ENCODE results near the gene LRRC8A.
"Not testable (repeated sequence)": the region's sequence is repeated elsewhere in the genome, so short reads cannot be mapped to it uniquely, and the experiment has no call there.

The LRRC8A gene

DNA sequence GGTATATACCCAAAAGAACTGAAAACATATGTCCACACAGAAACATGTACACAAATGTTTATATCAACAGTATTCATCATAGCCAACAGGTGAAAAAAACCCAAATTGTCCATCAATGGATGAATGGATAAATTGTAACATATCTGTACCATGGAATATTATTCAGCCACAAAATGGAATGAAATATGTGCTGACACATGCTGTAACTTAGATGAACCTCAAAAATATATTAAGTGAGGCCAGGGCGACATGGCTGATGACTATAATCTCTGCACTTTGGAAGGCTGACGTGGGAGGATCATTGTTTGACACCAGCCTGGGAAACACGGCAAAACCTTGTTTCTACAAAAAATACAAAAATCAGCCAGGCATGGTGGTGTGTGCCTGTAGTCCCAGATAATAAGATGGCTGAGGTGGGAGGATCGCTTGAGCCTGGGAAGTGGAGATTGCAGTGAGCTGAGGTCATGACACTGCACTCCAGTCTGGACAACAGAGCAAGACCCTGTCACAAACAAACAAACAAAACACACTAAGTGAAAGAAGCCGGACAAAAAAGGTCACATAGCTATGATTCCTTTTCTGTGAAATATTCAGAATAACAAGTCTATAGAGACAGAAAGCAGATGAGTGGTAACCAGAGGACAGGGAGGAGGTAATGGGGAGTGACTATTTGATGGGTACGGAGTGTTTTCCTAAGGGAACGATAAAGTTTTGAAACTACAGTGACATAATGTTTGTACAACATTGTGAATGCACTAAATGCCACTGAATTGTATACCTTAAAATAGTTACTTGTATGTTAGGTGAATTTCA is 11.6 kb upstream of the LRRC8A start:
- no peak for DNase-seq

DNA sequence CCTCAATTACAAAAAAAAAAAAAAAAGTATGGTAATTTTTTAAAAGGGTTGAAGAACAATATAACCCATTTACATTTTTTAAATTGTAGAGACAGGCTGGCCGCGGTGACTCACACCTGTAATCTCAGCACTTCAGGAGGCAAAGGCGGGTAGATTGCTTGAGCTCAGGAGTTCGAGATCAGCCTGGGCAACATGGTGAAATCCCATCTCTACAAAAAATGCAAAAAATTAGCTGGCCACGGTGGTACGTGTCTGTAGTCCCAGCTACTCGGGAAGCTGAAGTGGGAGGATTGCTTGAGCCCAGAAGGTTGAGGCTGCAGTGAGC is 11.0 kb upstream of the LRRC8A start:
- DNase-seq = not testable (repeated sequence)

DNA sequence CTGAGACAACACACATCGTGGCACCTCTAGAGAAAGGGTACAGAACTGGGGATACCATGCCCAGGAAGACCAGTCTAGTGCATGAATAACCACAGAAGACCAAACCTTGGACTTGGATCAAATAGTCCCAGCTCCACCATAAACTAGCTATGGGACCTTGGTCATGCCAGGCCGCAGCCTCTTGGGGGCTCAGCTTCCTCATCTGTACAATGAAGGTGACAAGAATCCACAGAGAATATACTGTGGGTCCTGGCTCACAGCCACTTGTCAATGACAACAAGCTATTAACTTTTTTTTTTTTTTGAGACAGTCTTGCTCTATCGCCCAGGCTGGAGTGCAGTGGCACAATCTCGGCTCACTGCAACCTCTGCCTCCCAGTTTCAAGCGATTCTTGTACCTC is 4.1 kb upstream of the LRRC8A start:
- DNase-seq = no peak

DNA sequence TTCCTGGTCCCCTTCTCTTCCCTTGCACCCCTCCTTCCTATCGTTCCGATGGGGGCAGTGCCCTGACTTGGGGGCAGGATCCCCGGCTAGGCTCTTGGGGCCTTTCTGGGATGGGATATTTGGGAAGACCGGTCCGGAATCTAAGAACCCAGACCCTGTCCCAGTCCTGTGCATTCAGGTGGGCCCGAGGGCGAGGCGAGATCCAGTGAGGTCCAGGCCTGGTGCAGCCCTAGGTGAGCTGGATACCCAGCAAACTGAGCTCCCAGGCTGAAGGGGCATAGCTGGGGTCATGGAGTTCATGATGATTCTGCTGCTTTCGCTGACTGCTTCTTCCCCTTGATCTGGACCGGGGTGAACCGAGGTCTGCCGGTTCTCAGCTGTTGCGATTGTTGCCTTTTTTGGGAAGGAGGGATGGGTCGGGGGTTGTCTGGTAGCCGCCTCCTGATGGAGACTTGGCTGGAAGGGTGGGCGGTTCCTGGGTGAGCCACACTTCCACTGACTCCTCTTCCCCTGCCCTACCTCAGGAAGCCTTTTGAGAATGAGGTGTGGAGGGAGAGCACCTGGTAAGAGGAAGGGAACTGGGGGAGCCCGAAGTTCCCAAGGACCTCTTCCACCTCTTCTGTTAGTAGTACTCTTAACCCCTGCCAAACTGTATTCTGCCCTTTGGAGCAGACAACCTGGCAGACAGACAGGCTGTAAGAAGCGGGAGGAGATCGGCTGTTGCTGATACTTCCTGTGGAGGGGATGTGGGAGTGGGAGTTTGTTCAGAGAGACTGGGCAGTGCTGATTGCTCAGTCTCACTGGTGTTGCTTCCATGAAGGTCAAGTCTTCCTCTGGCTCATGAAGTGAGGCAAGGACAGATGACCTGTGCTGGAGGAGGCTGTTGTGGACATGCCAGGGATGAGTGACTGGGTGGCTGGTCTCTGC is 1.0 kb downstream of the LRRC8A start:
- DNase-seq = no peak

DNA sequence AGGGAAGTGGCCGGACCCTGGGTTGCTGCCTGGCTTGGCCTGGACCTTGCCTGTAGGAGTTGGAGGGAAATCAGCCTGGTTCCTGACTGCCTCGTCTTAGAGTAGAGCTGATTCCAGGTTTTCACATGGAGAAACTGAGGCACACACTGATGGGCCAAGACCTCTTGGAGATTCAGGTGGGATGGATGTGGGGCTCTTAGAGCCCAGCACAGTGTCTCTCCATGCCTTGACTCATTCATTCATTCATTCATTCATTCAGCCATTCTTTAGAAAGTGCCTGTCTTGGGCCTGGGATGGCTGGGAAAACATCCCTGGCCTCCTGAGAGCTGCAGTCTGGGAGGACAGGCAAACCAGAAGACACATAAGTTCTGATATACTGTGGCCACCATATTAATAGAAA is 2.2 kb downstream of the LRRC8A start:
- no peak for DNase-seq

DNA sequence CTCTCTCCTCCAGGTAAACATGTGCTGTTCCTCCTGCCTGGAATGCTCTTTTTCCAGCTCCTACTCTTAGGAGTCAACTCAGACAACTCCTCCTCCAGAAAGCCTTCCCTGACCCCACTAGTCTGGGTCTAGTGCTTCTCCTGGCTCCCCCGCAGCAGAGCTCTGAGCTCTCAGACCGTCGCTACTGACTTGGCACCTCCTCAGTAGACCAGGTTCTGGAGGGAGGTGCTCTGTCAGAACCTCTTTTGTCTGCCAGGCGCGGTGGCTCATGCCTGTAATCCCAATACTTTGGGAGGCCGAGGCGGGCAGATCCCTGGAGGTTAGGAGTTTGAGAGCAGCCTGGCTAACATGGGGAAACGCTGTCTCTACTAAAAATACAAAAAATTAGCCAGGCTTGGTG is 3.4 kb downstream of the LRRC8A start:
- DNase-seq = no peak

DNA sequence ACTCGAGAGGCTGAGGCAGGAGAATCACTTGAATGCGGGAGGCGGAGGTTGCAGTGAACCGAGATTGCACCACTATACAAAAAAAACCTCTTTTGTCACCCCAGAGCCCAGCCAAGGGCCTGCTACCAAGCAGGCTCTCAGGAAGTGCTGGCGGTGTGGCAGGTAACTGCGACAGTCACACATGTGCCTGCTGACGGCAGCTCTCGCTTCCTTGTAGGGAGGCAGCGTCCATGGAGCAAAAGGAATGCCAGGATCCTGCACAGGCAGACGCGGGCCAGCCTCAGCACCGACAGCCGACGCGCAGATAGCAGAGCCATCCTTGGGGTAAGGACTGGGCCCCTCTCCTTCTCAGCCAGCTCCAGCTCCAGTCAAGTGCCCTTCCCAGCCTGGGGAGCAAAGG is 3.9 kb downstream of the LRRC8A start:
- DNase-seq = no peak

DNA sequence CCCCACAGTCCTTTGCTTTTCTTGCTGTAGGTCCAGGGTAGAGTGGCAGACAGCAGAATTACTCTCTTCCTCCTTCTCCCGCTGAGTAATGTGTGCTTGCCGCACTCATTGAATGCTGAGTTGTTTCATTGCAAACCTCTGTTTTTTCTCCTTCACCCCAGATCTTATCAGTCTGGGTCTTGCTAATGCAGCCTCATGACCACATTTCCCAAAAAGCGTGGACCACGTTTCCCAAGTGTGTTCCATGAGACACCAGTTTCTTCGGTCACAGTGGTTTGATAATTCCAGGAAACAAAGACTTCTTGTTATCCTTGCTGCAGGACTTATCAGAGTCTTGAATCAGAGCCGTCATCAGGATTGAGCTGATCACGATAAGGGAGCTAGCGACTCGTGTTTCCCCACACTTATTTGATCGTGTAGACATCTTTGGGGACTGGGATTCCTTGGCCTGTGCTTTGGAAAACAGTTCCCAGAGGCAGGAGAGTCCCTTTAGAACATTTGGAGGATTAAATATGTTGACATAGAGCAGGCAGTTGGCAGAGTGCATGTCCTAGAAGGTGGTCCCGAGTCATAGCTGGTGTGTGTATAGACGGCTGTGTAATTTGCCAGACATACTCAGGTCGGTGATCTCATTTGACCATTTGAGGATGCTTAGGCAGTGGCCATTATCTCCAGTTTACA is 4.4 kb downstream of the LRRC8A start:
- no peak for DNase-seq

DNA sequence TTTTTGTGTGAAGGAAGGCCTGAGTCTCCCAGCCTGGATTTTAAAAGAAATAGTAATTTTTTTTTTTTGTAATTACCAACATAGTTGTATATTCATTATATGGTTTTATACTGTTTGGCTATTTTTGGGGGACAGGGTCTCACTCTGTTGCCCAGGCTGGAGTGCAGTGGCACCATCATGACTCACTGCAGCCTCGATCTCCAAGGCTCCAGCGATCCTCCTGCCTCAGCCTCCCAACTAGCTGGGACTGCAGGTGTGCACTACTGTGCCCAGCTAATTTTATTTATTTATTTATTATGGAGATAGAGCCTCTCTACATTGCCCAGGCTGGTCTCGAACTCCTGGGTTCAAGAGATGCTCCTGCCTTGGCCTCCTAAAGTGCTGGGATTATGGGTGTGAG is 5.1 kb downstream of the LRRC8A start:
- DNase-seq = no peak

DNA sequence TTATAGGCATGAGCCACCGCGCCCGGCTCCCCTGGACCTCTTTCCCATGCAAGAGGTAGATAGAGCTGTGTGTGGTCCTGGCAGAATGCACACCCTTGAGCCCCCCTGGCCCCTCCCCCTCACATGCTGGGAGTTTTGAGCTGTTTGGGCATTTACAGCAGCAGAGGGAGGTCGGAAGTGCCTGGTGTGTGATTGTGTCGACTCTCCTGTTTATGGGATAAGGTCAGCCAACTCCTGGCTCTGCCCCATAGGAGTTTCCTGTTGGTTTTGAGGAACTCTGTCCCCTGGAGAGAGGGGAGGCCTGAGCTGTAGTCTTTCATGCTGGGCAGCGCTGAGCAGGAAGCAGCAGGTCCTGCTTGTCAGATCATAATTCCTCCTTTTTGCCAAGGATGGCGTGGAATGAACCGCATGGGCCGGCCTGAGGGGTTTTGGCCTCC is 6.0 kb downstream of the LRRC8A start:
- DNase-seq = no peak

DNA sequence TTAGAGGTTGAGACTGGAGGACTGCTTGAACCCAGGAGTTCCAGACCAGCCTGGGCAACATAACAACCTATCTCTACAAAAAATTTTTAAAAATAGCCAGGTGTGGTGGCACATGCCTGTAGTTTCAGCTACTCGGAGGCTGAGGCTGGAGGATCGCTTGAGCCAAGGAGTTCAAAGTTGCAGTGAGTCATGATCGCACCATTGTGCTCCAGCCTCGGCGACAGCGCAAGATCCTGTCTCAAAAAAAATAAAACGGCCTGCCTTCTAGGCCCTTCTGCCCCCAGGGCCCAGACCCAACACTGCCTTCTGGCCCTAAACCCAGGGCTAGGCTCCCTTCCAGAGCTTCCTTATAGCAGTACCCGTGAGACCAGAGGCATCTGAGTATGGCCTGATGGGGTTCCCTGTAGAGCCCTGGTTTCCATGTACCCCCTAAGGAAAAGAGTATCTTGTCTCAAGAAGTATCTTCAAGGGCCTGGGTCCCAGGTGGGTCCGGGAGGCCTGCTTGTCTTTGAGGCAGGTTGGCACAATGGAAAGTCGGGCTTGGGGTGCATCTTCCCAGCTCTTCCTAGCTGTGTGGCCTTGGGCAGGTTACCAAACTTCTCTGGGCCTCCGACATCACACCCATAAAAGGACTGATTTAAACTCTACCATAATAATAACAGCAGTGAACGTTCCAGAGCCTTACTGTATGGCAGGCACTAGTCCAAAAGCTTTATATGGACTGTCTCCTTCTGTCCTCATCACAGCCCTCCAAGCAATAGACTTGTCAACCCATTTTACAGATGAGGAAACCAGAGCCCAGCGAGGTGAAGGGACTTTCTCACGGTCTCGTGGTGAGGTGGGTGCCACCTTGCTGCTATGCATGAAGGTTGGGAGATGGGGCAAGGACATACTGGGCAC is 9.6 kb downstream of the LRRC8A start:
- no peak for DNase-seq

DNA sequence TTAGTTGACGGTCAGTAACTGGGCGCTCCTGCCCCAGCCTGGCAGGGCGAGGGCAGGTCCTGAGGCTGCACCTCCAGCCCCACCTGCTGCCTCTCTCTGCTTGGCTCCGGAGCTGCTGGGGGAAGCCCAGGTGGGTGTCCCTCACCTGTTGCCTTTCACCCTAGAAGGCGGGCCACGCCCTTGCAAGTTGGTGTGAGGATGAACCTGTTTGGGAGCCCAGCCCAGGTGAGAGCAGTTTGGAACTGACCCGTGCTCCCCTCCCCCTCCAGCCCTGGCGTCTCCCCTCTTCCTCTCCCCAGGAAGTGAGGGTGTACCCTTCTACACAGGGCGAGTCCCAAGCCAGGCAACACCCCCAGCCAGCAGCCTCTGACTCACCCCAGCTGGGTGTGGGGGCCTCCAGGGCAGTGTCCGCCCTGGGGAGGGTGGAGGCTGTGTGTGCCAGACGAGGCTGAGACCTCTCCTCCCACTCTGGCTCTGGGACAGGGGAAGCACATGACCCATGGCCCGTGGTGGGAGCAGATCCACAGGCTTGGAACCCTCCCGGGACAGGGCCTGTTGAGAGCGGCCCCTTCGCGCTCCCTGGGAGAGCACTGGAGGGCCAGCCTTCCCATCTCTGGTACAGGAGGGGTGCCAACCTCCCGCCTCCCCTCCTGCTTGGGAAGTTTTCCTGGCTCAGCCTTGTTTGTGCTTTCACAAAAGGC is 10.4 kb downstream of the LRRC8A start:
- no peak for DNase-seq

DNA sequence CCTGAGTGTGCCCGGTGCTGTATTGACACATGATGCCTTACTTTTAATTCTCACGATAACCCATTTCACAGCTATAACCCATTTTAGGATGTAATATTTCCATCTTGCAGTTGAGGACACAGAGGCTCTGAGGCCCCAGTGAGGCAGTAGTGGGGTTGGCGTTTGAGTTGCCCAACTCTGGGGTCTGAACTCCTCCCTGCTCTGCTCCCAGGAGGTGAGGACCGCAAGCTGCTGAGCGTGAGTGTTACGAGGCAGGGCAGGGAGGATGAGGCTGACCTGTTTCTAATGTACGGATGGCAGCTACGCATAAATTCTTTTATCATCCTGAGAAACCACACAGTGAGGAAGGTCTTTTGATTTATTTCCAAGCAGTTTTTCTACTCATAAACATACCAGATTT is 11.4 kb downstream of the LRRC8A start:
- no peak for DNase-seq

DNA sequence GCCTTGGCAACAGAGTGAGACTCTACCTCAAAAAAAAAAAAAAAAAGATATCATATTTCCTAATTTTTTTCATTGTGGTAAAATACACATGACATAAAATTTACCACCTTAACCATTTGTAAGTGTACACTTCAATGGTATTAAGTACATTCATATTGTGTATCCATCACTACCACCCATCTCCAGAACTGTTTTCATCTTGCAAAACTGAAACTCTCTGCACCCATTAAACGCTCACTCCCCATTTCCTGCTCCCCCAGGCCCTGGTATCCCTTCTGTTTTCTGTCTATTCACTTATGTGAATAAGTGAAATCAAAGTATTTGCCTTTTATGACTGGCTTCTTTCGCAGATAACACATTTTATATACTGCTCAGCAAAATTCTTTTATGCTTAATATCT is 12.8 kb downstream of the LRRC8A start:
- DNase-seq = no peak

DNA sequence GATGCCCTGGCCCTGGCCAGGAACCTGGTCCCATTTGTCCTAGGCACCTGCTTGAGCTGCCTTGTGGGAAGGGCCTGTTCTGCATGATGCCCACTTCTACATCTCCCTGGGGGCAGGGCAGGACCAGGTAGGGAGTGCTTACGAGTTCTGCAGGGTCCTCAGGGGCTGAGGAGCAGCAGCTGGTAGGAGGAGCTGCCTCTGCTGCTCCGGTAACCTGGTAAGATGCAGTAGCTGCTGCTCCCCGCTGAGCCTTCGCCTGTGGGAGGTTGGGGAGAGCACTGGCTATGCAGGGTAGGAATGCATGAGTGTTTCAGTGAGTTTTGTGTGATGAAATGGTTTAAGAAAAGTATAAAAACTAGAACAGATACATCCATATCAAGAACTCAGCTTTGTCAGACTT is 13.6 kb downstream of the LRRC8A start:
- DNase-seq = no peak

DNA sequence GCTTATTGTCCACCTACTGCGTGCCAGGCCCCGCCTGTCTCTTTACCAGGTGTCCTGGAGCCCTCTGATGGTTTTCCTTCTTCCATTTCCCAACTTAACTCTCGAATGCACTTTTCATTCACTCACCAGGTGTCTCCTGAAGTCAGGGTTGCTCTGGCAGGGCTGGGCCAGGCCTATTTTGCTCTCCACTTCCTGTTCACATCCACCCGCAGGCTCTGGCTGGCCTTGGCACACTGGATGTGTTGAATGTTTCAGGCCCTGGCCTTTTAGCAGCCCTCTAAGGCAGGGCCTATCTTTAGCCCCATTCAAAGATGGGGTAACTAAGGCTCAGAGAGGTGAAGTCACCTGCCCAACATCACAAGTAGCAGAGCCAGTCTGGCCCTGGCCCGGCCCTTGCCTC is 16.4 kb downstream of the LRRC8A start:
- DNase-seq = no peak

DNA sequence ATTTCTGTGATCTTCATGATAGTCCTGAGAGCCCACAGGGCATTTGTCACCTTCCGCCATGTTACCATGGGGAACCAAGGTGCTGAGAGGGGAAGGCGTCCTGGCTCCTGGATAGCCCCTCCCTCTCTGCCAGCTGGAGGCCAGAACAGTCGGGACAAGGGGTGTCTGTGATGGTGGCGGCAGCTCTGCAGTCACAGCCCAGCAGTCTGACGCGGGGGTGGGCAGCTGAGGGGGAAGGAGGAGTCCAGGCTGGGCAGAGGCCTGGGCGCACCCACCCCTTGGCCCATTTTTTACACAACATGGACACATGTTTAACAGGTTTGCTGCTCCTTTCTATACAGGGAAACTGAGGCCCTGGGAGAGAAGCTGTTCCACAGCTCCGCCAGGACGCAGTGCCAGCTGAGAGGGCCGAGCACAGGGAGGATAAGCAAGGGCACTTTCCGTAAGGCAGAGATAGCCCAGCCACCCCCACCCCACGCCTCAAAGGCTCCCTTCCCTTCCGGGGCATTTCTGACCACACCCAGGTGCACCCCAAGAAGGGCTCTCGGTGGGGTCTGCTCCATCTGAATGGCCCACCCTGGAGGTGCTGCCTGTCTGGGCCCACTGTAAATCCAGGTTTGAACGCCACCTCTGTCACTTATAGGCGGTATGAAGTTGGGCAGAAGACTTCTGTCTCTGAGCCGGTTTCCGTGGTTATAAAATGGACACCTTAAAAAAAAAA is 17.1 kb downstream of the LRRC8A start:
- no peak for DNase-seq

DNA sequence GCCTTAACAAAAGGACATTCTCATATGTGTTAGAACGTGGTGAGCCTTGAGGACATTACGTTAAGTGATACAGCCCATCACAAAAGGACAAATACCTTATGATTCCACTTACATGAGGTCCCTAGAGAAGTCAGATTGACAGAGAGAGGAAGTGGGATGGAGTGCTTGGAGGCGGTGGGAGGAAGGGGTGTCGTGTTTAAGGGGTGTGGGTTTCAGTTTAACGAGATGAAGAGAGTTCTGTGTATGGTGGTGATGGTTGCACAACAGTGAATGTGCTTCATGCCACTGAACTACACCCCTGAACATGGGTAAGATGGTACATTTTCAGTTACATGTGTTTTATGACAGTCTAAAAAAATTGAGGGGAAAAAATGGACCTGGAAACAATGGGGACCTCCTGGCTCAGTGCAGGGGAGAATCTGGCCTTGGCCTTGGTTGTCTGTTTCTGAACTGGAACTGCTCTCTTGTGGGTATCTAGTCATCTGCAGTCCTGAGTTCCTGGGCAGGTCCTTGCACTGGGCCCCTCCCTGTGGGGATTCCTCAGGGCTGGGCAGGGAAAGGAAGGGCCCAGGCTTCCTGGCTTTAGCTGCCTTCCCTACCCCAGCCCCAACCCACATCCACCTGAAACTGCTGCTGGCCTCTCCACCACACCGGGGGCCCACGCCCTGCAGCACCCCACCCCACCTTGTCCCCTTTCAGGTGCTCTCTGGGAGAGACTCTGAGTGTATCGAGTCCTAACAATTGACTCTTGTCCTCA is 17.8 kb downstream of the LRRC8A start:
- DNase-seq = no peak

DNA sequence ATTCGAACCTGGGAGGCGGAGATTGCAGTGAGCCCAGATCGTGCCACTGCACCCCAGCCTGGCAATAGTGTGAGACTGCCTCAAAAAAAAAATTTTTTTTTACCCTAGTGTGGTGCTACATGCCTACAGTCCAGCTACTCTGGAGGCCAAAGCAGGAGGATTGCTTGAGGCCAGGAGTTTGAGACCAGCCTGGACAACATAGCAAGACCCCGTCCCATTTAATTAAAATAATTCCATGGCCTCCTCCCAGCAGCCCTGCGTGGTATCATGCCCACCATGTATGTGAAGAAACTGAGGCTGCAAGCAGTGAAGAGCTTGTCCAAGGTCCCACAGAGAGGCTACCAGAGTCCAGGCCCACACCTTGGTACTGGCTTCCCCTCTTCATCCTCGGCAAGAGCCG is 19.4 kb downstream of the LRRC8A start:
- no peak for DNase-seq

DNA sequence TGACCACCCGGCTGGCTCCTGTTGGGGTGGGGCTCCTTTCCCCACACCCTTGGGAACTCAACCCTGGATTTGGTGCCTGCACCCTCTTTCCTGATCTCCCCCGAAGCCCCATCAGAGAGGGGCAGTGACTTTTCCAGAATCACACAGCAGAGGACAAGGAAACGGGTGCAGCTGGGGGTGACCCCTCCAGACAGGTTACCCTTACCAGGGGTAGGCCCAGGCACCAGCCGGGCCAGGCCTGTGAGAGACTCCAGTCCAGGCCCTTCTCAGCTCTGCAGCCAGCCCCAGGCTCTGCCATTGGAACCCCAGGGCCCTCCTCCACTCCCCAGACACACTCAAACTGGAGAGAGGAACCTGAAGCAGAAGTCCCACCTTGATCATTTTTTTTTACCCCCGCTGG is 19.9 kb downstream of the LRRC8A start:
- DNase-seq = no peak
